Esophagus muscularis mucosa (tissue), 4 donors: ENCODE data around the gene FAM228A. TPM values are rescaled to one million over a fixed set of nuclear protein-coding genes. Genes with fewer than 3 reads are reported as not detected.
A peak's percentile ranks its signal among the peaks of the same experiment; 100 is the strongest.
"Not testable (repeated sequence)": the region's sequence is repeated elsewhere in the genome, so short reads cannot be mapped to it uniquely, and the experiment has no call there.

ENCODE experiments used
- DNase-seq: peaks from one replicate; pipeline ENCODE4 v3.0.0-alpha.2; 2017; ENCODE audit errors: extremely low spot score
- H3K27ac ChIP-seq, 4 donors: fragments of 200-600 bp; sonication (generic); replicated peaks in 1 of 4; 1 replicate in 3 of 4; 2 replicates in 1 of 4; pipeline ENCODE4 v1.5.1; 2016 to 2019; ENCODE audit warnings: mild to moderate bottlenecking in 1 of 4
- H3K27me3 ChIP-seq, 4 donors: fragments of 200-600 bp; sonication (generic); one replicate each; pipeline versions ENCODE4 v1.5.1 to v1.6.0; 2016 to 2019
- H3K36me3 ChIP-seq, 4 donors: fragments of 200-600 bp; sonication (generic); one replicate each; pipeline ENCODE4 v1.5.1; 2016 to 2019
- H3K4me1 ChIP-seq, 4 donors: fragments of 200-600 bp; sonication (generic); one replicate each; pipeline ENCODE4 v1.5.1; 2016 to 2019
- H3K4me3 ChIP-seq, 4 donors: fragments of 200-600 bp; sonication (generic); 1 replicate in 2 of 4; 2 replicates in 2 of 4; pipeline ENCODE4 v1.5.1; 2016 to 2019; ENCODE audit warnings: mild to moderate bottlenecking in 4 of 4, moderate library complexity in 1 of 4
- H3K9me3 ChIP-seq, 4 donors: fragments of 200-600 bp; sonication (generic); 1 replicate in 3 of 4; 2 replicates in 1 of 4; pipeline ENCODE4 v1.5.1; 2016 to 2019
- EP300 ChIP-seq: sonication (generic); formaldehyde crosslinking; IDR thresholded peaks from one replicate; pipeline ENCODE4 v1.6.1; 2017; ENCODE audit warnings: antibody characterized with exemption
- POLR2A ChIP-seq: fragments of 450-650 bp; IDR thresholded peaks from one replicate; pipeline ENCODE4 v1.6.1; 2017; ENCODE audit warnings: antibody characterized with exemption, moderate library complexity, mild to moderate bottlenecking, low read depth
- POLR2AphosphoS5 ChIP-seq, 2 donors: sonication (generic); formaldehyde crosslinking; IDR thresholded peaks; one replicate each; pipeline ENCODE4 v1.6.1; 2017; ENCODE audit warnings: antibody characterized with exemption in 2 of 2
- WGBS: methylation state at CpG from one replicate; pipeline ENCODE4 v1.1.5; 2018; 5-methylcytosine and 5-hydroxymethylcytosine counted together
- intact Hi-C: fragments of 100-400 bp; cut with DNase I; formaldehyde crosslinking; loops from one replicate; pipeline ENCODE4 v1.15.1; 2023
- total RNA-seq, 4 donors: library from RNA; depleted of rRNA; stranded (reverse); fragments of >200 nt; gene quantifications; one replicate each; pipeline versions ENCODE4 v1.1.0 to v1.2.1, GENCODE V29; 2016
- TF ChIP-seq, protein P1 (sequence below), 3 experiments: fragments of 200-600 bp in 2 of 3; fragments of 450-650 bp in 1 of 3; sonication (generic) in 2 of 3; IDR thresholded peaks; one replicate each; pipeline ENCODE4 v1.5.1; 2017 to 2019; ENCODE audit warnings: antibody characterized with exemption in 3 of 3, mild to moderate bottlenecking in 2 of 3, moderate library complexity in 1 of 3

The FAM228A gene
- total RNA-seq, result 1 to 10 TPM; 1.1 to 3.3 (median 2.6) TPM

DNA sequence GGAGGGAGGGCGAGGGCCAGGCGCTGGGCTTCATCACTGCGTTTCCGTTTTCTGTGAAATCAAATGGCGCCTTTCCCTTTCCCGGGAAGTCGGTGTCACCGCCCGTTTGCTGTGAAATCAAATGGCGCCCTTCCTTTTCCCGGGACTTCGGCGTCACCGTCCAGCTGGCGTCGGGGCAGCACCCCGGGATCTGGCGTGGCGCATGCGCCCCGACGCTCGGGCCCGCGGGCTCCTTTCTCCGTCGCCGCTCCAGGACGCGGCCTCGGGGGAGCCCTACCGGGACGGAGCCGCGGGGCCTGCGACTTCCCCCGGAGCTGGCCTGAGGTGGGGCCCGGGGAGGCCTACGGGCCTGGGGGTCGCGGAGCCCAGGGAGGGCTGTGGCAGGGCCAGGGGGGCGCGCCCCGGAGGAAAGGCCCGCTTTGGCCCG is at the start of gene FAM228A:
TSS of gene FAM228A (plus strand) at position 203 of the 427 bp plus-strand sequence. CDS start 428 bp downstream, outside the sequence.
- intact Hi-C loops, result no loop called here
- peaks cover 0 to 8% (median 0%) of the 10 kb centered on the region in 4 donors for H3K27me3 ChIP-seq
- H3K4me1 ChIP-seq, result peaks cover 0 to 7% (median 2%) of the 10 kb centered on the region in 4 donors
- no peak within 1 kb of the TSS for H3K27ac ChIP-seq
- no peak for TF ChIP-seq POLR2AphosphoS5 (IDR thresholded peaks at IDR 0.05)
- TF ChIP-seq, protein P1, sequence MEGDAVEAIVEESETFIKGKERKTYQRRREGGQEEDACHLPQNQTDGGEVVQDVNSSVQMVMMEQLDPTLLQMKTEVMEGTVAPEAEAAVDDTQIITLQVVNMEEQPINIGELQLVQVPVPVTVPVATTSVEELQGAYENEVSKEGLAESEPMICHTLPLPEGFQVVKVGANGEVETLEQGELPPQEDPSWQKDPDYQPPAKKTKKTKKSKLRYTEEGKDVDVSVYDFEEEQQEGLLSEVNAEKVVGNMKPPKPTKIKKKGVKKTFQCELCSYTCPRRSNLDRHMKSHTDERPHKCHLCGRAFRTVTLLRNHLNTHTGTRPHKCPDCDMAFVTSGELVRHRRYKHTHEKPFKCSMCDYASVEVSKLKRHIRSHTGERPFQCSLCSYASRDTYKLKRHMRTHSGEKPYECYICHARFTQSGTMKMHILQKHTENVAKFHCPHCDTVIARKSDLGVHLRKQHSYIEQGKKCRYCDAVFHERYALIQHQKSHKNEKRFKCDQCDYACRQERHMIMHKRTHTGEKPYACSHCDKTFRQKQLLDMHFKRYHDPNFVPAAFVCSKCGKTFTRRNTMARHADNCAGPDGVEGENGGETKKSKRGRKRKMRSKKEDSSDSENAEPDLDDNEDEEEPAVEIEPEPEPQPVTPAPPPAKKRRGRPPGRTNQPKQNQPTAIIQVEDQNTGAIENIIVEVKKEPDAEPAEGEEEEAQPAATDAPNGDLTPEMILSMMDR (IDR thresholded peaks at IDR 0.05), result no peak
- TF ChIP-seq POLR2A, result no peak
- no peak for TF ChIP-seq EP300
- 82% methylated on average over 2 of the region's 46 CpGs for WGBS
- DNase-seq, result no peak
- H3K9me3 ChIP-seq, result peaks cover 0 to 5% (median 0%) of the 10 kb centered on the region in 4 donors
- peak within 1 kb of the TSS in 3 of 4 donors; percentile 21 to 36 (median 26) for H3K4me3 ChIP-seq
- H3K36me3 ChIP-seq, result no peaks in the 10 kb centered on the region

GRCh38 chr2:24125956-24126355 is 48.9 kb upstream of the FAM228A start:
- Histone ChIP-seq H3K4me3 (no peak overlapping the region), H3K27me3 (no peaks in the 10 kb centered on the region), H3K4me1 (peaks cover 19 to 31% (median 20%) of the 10 kb centered on the region in 4 donors), H3K9me3 (no peaks in the 10 kb centered on the region), H3K27ac (no peak overlapping the region), H3K36me3 (no peaks in the 10 kb centered on the region)
- DNase-seq, result no peak
- TF ChIP-seq POLR2AphosphoS5 (IDR thresholded peaks at IDR 0.05), result no peak
- no peak for TF ChIP-seq EP300
- TF ChIP-seq, protein P1 (IDR thresholded peaks at IDR 0.05), result no peak
- TF ChIP-seq POLR2A, result no peak
- intact Hi-C loops, result no loop called here
- WGBS, result 46% methylated on average over 1 of the region's 1 CpG

DNA sequence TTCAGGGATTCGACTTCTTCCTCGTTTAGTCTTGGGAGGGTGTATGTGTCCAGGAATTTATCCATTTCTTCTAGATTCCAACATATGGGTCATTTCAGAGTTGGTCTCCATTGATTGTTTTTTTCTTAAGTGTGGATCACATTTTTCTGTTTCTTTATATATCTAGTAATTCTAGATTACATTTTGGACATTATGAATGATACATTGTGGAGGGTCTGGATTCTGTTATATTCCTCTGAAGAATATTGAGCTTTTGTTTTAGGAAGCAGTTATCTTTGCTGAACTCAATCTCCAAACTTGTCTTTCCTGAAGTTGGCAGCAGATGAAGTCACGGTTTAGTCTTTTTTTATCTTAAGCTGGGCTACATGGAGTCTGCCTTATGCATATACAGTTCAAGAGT is 42.3 kb upstream of the FAM228A start:
- 97% methylated on average over 3 of the region's 3 CpGs for WGBS
- DNase-seq, result no peak
- no peak for TF ChIP-seq EP300
- no peak for TF ChIP-seq POLR2A
- peaks cover 0 to 4% (median 0%) of the 10 kb centered on the region in 4 donors for H3K4me1 ChIP-seq
- H3K9me3 ChIP-seq, result peaks cover 0 to 5% (median 0%) of the 10 kb centered on the region in 4 donors
- H3K27ac ChIP-seq, result no peak overlapping the region
- H3K36me3 ChIP-seq, result no peaks in the 10 kb centered on the region
- H3K4me3 ChIP-seq, result no peak overlapping the region
- intact Hi-C loops, result no loop called here
- H3K27me3 ChIP-seq, result no peaks in the 10 kb centered on the region

DNA sequence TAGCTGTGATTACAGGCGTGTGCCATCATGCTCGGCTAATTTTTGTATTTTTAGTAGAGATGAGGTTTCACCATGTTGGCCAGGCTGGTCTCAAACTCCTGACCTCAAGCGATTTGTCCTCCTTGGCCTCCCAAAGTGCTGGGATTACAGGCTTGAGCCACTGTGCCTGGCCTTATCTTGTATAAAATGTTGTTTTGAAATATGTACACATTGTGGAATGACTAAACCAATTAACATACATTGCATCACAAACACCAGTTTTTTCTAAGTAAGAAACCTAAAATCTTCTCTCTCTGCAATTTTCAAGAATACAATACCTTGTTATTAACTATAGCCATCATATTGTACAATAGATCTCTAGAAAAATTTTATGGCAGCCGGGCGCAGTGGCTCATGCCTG is 34.5 kb upstream of the FAM228A start:
- H3K9me3 ChIP-seq, H3K4me3 ChIP-seq, intact Hi-C loops, DNase-seq, H3K27ac ChIP-seq, H3K27me3 ChIP-seq, H3K4me1 ChIP-seq: not testable (repeated sequence)
- 96% methylated on average over 5 of the region's 5 CpGs for WGBS
- peaks cover 0 to 34% (median 16%) of the 10 kb centered on the region in 4 donors for H3K36me3 ChIP-seq

GRCh38 chr2:24147364-24147763 is 27.5 kb upstream of the FAM228A start:
- Histone ChIP-seq H3K4me3 (no peak overlapping the region), H3K9me3 (peaks cover 0 to 11% (median 7%) of the 10 kb centered on the region in 4 donors), H3K27me3 (no peaks in the 10 kb centered on the region), H3K27ac (no peak overlapping the region), H3K36me3 (peaks cover 0 to 54% (median 39%) of the 10 kb centered on the region in 4 donors), H3K4me1 (no peaks in the 10 kb centered on the region)
- TF ChIP-seq POLR2AphosphoS5 (IDR thresholded peaks at IDR 0.05), result no peak
- TF ChIP-seq, protein P1 (IDR thresholded peaks at IDR 0.05), result no peak
- DNase-seq, result no peak
- intact Hi-C loops, result no loop called here
